Fibroblast of pulmonary artery (primary cell): ENCODE measurements around the gene CCR5AS.

Experiments
- DNase-seq: peaks from one replicate; pipeline ENCODE4 v3.0.0-alpha.2; 2010; ENCODE audit warnings: low read depth
- H3K4me3 ChIP-seq: replicated peaks from 2 replicates; pipeline ENCODE4 v1.5.1; 2011; ENCODE audit warnings: low read depth, mild to moderate bottlenecking, control low read depth, low read length, moderate library complexity
- CTCF ChIP-seq: IDR thresholded peaks from 2 replicates; pipeline ENCODE4 v1.5.1; 2011; ENCODE audit warnings: mild to moderate bottlenecking, control low read depth, low read length, inconsistent platforms; ENCODE audit errors: missing control alignments

CCR5AS gene

GRCh38 chr3:46406788-46407611 is at the start of gene CCR5AS, which contains the start of gene CCRL2:
Gene CCR5AS, minus strand, starts transcription at chr3:46407066.
Gene CCRL2, plus strand, starts transcription at chr3:46407259. Its CDS starts 821 bp downstream, at chr3:46408080.
- DNase-seq, result peak; percentile 36
- TF ChIP-seq CTCF, result no peak
- no peak within 1 kb of the TSS for H3K4me3 ChIP-seq

DNA sequence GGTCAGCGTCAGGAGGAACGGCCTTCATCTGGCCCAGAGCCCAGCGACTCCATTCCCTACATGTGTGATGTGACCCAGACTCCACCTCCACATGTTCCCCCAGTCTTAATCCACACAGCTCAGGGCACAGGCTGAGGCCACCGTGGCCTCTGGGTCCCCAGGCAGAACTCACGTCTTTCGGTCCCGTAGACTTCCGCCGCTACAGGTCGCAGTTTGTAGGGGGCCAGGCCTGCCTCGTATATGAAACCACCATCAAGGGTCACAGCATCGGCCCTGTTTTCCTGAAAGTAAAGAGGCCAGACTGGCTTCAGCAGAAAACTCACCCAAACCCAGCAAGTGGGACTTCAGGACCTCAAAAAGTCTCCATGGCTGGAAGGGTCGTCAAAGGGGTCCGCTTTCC is 49.3 kb upstream of the CCR5AS start:
- DNase-seq, result no peak
- no peak for TF ChIP-seq CTCF
- H3K4me3 ChIP-seq, result no peak overlapping the region

GRCh38 chr3:46455231-46456115 is 48.6 kb upstream of the CCR5AS start:
- H3K4me3 ChIP-seq, result no peak overlapping the region
- DNase-seq, result no peak
- TF ChIP-seq CTCF, result no peak

GRCh38 chr3:46454606-46455005 is 47.7 kb upstream of the CCR5AS start:
- no peak overlapping the region for H3K4me3 ChIP-seq
- DNase-seq, result no peak
- no peak for TF ChIP-seq CTCF

DNA sequence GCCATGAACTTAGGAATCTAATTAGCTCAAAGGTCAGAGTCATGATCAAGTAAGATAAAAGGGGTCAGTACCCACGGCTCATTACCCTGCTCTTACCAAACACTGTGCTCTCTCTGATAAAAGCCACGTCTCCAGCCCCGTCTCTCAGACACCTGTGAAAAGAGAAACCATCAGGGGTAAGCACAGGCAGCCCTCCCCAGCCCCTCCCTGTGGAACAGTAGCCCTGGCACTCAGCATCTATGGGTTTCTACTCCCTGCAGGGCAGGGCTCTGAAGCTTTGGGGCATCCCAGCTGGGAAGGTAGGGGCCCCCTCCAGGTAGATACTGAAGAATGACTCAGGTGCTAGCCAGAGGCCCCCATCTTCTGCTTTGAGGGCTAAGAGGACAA is 47.3 kb upstream of the CCR5AS start:
- H3K4me3 ChIP-seq, result no peak overlapping the region
- TF ChIP-seq CTCF, result no peak
- no peak for DNase-seq

- TF ChIP-seq CTCF, result no peak
- no peak for DNase-seq
- no peak overlapping the region for H3K4me3 ChIP-seq
Observed at GRCh38 chr3:46453526-46454208, 46.8 kb upstream of the CCR5AS start.
